HG03432 (cell line): ENCODE results near the gene CFDP1.

Experiments
- ATAC-seq: cut with Tn5 transposase; IDR thresholded peaks from one replicate; pipeline ENCODE4 v1.9.1; 2021; ENCODE audit warnings: mild to moderate bottlenecking, moderate library complexity; ENCODE audit not compliant: unreplicated experiment

CFDP1 gene

DNA sequence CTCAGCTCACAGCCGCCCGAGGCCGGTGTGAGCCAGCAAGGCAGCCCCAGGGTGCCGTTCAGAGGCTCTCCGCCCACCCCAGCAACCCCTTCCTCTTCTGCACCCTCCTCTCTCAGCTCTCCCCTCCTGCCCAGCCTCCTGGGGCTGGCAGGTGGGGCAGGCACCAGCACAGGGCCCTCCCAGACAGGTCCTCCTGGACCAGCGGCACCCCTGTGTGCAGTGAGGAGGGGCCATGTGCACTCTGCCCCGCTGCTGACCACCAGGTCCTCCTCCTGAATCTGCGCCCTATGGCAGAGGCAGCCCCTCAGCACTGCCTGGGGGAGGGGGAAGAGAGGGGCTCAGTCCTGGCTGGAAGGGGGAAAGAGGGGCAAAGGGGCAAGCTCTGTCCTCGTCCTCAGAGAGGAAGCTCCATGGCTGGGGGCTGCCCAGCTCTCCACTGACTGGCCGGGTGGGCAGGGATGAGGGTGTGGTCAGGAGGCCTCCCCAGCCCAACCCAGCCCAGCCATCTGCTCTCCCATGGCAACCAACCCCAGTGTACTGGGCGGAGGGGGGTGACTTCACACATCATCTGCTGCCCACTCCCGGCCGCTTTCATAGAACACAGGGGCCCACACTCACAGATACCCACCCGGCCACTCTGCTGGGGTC is 176.5 kb downstream of the CFDP1 start:
- ATAC-seq = no peak

DNA sequence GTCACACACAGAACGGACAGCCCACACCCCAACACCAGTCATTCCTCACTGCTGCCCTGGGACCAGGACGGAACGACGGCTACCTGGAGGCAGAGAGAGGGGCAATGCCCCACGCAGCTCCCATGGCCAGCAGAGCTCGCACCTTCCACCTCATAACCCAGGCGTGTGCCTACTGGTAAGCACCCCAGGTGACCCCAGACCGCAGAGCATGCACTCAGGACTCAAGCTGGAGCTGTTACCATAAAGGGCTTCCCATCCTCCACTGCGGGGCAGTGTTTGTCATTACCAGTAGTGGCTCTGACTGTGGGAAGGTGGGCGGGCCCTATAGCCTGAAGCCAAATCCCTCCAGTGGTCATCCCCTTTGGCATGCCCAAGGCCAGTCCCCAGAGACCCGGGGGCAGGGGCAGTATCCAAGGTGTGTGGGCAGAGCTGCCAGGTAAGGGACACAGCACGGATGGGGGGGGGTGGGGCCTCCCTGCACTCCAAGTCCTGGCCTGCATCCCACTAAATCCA is 177.2 kb downstream of the CFDP1 start:
- ATAC-seq = no peak

DNA sequence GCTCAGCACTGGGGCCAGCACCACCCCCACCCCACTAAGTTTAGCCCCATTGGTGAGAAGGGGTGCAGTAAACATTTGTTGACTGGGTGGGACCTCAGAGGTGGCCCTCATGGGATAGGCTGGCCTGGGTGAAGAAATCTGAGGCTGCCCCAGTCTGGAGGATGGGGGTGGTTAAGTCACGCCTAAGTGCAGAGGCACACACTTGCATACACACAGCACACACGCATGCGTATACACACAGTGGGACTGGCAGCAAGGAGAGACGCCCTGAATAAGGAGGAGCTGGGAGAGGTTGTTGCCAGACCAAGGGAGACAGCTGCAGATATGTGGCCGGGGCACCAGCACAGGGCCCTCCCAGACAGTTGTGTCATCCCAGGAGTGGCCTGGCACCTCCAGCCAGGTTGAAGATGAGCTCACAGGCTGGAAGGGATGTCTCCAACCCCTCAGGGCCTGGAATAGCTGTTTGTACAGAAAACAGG is 178.9 kb downstream of the CFDP1 start:
- ATAC-seq = no peak

DNA sequence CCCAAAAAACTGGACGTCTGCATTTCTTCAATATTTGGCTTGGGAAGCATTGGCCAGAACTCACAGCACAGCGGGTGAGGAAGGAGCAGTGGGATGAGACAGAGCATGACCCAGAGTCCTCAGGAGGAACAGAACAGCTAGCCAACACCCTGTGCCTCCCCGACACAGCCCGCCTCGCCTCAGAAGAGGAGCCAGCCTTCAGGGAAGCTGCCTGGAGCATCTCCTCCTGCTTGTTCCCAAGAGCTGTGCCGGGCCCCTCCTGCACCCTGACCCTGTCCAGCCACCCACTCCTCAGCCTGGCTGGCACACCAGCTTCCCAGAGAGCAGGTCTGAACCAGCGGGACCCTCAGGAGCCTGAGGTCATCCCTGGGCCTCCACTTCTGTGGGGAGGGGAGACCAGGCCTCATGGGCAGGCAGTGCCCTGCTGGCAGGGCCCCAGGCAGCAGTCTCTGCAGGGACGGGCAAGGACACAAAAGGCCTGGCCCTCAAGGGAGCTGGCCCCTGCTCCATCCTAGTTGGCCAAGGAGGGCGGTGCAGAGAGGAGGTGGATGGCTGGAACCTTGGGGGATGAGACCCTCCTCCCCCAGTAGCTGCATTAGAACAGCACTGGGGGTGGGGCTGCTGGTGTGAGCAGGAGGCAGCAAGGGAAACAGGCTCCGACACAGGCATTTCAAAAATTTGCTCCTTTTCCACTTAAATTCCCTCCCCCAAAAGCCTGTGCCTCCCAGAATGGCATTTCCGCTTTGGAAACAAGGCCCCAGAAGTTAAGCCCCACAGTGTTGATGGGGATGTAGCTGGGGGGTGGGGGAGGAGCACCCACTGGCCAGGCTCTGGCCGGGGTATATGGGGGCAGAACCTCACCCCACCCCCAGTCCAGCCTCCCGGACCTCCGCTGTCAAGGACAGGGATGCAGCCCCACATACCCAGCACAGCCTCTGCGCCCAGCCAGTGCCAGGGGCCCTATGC is 180.1 kb downstream of the CFDP1 start:
- no peak for ATAC-seq

DNA sequence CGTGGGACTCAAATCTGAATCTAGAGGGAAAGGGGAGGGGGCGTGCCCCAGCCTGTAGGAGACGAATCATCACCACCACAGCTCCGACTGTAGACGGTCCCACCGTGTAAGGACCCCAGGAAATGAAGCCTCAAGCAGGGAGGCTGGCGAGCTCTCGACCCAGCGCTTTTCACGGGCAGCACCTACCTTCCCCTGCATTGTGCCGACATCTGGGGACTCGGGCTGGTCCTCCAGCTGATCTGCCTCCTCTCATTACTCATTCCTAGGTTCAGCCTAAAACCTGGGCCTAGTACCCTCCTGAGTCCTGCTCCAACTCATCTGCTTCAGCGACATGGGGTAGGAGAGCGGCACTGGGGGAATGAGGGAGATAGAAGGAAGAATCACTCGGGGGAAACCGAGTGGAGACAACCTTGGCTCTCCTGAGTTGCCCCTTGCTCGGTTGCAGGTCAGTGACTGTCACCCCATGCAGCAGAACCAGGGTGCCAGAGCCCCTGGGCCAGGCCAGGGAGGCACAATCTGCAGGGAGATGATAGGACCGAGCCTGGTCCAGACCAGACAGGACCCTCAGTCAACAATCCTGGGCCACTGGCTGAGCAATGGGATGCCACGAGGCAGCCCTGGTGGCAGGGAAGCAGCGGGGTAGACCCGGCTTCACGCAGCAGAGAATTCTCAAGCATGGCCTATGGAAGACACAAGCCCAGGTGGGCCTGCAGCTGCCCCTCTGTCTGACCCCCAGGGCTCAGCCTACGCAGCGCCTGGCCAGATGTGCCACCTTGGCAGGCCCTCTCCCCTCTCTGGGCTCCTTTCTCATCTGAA is 181.0 kb downstream of the CFDP1 start:
- ATAC-seq = no peak

DNA sequence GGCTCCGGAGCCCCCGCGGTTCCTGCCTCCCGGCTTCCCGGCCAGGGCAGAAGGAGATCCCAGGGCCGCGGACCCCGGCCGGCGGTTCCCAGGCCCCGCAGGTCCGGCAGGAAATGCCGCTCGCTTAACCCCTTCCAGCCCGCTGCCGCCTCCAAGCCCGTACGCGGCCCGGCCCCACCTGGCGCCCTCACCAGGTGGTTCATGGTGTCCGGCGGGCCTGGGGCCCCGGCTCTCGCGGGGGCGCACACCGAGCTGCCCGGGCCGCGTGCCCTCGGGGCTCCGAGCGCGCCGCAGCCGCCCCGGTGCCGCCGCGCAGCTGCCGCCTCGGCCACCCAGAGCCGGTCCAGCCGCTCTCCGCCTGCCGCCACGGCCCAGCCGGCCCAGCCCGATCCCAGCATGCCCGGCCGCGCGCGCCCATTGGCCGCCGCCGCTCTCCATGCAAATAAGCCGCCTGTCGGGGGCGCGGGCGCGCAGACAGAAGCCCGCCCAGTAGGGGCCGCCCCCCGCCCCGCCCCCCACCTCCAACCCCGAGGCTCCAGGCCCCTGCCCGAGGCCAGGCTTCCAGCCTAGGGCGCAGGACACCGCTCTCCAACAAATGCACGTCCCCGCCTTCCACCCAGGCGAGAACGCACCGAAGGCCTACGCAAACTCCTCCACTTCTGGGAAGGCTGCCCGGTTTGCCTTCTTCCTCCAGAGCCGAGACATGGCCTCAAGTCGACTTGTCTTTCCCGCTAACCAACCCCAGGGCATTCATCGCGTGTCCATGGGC is 181.8 kb downstream of the CFDP1 start, which contains the start of gene BCAR1:
TSS of gene BCAR1 (minus strand) at position 345 of the 769 bp plus-strand sequence. CDS start at position 203, 142 bp downstream.
- peak; percentile 81 for ATAC-seq

DNA sequence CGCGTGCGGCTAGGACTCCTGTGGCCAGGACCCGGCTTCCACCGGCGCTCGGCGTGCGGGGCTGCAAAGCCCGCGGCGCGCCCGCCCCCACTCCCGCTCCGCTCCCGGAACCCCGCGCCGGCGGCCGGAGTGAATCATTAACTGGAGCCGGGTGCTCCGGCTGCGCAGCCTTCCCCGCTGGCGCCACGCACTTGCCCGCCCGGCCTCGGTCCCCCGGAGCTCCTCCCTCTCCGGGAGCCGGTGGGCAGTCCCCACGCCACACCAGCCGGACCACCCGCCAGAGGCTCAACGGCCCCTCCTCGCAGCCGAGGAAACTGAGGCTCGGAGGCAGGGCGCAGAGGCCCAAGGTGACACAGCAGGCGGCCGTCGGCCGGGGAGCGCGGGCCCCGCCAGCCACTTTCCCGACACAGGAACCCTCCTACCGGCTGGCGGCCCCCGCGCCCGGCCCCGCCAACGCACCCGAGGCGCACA is 182.5 kb downstream of the CFDP1 start:
- peak; percentile 42 for ATAC-seq

DNA sequence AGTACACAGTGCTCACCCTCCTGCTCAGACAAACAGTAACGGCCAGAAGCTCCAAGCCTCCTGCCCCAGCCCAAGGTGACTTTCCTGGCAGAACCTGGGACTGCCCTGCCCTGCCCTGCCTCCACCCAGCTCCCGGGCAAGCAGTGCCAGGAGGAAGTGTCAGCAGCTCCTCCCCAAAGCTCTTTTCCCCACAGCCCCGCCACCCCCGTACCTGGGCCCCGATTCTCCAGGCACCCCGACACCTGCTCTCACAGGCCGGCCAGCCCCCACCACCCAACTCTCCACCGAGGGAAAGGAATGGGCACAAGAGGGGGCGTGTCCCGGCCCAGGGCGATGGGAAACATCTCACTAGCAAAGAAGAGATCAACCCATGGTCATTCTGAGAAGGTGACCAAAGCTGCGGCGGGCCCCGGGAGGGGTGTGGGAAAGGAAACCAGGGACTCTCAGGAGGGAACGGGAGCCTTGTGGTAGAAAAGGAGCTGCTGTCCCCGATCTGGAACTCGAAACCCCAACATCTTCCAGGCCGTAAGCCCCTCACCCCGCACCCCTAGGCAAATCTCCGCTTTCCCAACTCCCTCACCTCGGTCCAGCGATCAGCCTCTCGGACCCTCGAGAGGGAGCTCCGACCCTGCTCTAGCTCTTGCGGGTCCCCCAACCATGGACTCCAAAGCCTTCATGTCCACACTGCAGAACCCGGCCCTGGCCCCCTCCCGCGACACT is 183.1 kb downstream of the CFDP1 start:
- ATAC-seq = no peak

DNA sequence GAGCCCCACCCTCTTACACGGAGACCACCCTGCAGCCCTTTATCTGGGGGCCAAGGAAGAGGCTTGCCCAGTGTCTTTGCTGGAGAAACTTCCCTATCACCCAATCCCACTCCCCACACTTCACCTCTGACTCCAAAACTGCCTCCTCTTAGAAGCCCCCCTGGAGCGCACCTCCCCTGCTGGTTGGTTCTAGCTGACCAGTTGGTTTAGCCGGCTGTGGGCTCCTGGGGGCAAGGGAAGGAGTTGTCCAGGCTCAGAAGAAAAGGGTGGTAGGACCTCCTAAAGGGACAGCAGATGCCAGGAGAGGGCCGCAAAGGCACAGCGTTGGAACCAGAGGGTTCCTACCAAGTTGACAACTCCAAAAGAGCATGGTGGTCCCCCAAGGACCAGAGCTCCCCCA is 183.9 kb downstream of the CFDP1 start:
- no peak for ATAC-seq

DNA sequence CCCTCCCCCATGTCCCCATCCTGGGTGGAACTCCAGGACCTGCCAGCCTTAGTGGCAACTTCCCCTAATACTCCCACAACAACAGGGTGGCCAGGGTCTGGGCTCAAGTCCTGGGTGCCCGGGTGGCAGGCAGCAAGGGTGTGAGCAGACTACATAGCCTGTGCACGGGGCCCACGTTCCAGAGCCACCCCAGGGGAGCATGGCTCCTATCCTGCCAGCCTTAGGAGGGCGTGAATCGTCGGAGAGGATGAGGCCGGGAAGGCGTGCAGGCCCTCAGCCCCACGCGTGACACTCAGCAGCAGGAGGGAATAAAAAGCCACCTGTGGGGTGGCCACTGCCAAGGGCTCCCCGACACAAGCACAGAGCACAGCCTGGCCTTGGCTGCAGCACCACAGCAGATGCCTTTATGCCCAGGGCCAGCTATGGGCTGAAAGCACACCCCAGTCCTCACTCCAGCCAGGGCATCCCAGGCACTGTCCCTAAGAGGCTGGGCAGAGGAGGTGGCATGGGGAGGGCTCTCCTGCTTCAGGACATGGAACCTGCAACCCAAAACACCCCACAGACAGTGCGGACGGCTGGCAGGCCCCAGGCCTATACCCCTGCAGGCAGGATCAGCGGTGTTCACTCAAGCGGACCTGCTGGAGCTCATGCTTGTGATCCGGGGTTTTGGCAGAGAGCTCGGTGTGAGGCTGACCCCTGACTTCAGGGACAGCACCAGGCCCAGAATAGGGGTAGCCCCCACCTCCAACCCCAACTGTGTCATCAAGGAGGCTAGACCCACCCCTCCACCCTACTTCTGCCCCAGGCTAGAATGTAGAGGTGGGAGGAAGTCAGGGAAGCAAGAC is 184.5 kb downstream of the CFDP1 start:
- no peak for ATAC-seq

DNA sequence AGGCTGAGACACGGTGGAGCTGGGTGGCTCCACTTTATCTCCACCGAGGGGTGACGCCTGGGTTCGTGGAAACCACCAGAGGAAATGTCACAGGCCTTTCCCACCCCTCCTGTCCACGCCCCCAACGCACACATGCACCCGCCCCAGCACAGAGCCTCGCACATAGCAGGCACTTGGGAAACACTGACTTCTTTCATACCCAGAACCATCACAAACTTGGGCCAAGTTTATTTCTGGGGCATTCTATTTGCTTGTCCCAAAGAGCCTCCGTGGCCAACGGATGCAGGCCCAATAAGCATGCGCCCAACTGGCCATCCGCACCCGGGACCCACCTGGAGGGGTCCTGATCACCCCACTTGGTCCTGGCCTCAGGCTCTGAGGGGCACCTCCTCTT is 185.2 kb downstream of the CFDP1 start:
- ATAC-seq = no peak

DNA sequence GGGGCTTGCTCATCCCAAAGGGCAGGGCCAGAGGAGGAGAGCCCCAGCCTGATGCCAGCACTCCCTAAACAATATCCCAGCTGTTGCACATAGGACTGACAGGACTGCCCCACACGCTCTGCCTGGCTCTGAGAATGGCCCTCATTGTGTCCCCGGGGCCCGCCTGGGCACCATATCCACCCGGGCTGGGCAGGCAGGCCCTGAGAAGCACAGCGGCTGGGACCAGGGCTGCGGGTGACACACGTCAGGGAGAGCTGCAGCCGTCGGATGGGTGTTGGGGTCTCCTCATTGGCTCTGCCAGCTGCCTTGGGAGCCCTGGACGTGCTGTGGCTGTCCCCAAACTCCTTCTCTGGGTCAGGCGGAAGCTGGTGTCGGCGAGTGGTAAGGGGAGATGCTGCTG is 186.1 kb downstream of the CFDP1 start:
- ATAC-seq = no peak

DNA sequence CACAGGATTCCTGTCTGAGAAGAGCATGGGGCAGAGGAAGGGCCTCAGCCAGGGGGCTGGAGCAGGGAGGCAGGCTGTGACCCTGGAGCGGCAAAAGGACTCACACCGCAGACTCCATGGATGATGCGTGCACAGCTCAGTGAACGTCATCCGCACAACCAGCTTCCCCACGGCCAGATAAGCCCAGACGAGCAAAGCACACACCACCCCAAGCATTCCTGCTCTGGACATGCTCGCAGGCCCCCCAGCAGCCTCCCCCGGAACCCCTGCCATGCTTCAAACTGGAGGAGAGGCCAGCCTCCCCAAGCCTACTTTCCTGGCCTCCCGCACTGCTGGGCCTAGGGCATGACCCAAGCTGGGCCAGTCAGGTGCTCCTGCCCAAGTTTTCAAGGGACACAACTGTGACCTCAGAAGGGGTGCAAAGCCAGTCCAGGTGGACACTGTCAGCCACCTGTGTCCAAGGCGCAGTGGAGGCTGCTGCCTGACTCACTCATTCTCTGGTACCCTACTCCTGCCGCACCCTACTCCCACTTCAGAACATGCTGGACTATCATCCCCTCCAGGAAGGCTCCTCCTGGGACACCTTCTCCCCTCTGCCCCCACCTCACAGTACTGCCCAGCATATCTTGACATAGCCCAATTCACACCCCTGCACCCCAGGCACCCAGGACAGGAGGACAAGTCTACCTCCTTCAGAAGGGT is 186.6 kb downstream of the CFDP1 start:
- no peak for ATAC-seq

DNA sequence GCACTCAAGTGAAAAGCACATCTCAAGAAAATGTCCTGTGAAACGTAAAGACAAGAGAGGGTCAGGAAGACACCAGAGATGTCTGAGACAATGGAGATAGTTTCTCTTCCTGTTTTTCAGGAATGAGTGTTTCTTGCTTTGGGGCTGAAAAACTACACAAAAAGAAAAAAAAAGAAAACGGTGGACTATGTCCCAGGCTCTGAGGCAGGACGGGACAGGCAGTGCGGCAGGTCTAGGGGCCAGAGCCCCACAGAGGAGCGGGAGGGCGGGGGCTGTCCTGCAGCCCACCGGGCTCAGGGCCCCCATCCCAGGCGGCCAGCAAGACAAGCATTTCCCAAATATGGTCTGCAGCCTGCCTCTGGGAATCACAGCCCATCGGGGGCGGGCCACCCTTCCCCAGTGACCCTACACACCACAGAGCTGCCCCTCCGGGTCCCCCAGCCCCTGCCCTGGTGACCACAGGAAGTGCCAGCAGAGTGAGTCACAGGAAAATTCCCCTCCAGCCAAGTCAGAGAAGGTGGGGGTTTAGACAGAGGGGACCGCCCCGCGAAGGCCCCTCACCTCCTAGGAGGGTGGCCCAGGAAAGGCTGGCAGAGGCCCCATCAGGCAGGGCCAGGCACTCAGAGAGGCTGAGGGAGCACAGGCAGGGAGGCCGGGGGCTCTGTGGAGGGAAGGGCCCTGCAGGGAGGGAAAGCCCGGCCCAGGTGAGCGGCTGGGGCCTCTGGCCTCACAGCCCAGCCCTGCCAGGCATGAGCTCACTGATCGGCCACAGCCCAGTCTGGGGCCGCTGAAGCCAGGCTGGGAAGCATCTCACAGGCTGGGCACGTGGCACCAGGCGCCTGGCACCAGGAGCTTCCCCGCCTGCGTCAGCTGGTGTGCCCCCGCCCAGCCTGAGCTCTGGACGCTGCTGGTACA is 188.2 kb downstream of the CFDP1 start:
- ATAC-seq = peak; percentile 52

DNA sequence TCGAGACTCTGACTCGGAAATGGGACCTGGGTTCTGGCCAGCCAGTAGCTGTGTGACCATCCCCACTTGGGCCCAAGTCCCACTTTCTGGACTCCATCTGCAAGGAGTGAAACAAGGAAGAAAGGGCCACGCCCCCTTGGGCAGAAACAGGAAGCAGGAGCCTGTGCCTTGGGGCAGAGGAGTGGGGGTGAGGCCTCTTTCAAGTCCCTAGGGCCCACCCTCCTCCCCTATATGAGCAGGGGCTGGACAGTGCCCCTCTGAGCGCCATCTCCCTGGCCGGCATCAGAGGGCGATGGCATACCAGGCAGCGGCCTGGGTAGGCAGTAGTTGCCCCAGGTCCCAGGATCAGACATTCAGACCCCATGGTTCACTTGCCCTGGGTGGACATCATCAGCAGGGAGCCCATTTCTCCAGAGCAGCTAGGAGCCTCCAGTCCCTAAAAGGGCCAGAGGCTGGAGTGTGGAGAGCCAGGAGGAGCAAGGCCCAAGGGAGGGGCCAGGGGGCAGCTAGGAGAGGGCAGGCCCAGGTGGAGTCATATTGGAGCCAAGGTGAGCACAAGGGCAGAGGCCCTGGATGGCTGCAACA is 189.0 kb downstream of the CFDP1 start:
- peak; percentile 2 for ATAC-seq
